Smooth muscle cell (in vitro differentiated cells): ENCODE measurements around the gene NKG7. TPM values are rescaled to one million over a fixed set of nuclear protein-coding genes. Genes with fewer than 3 reads are reported as not detected.

Experiments used
- polyA plus RNA-seq: library from polyadenylated mRNA; unstranded; fragments of >200 nt; fragmentation: Nextera tagmentation; extraction: Ambion mirVana; gene quantifications from 2 replicates; pipeline ENCODE4 v1.2.1, GENCODE V29; 2016
- total RNA-seq: library from RNA; depleted of rRNA; stranded (reverse); fragments of >200 nt; gene quantifications from 2 replicates; pipeline ENCODE4 v1.2.3, GENCODE V29; 2014

Gene NKG7
- total and polyA plus RNA-seq, 2 experiments from 2014 or later = not detected

Other genes with a start within 250 kb of the NKG7 start
- gene SIGLEC9, start 247.7 kb downstream of the NKG7 start, total RNA-seq = not detected in 2 replicates
- not detected in 2 replicates for gene SIGLEC9, start 247.7 kb downstream of the NKG7 start, polyA plus RNA-seq
- not detected in 2 replicates for gene SIGLEC7, start 230.4 kb downstream of the NKG7 start, total RNA-seq
- gene SIGLEC7, start 230.4 kb downstream of the NKG7 start, polyA plus RNA-seq = not detected in 2 replicates
- not detected in 2 replicates for gene CD33, start 147.6 kb downstream of the NKG7 start, total RNA-seq
- gene CD33, start 147.6 kb downstream of the NKG7 start, polyA plus RNA-seq = not detected in 2 replicates
- gene SIGLECL1, start 121.6 kb downstream of the NKG7 start, total RNA-seq = not detected in 2 replicates
- gene SIGLECL1, start 121.6 kb downstream of the NKG7 start, polyA plus RNA-seq = not detected in 2 replicates
- 3.5 and 4.6 TPM in 2 replicates for gene IGLON5, start 61.0 kb downstream of the NKG7 start, total RNA-seq
- 3.4 and 3.8 TPM in 2 replicates for gene IGLON5, start 61.0 kb downstream of the NKG7 start, polyA plus RNA-seq
- 0.63 and 2.2 TPM in 2 replicates for gene VSIG10L, start 30.5 kb downstream of the NKG7 start, total RNA-seq
- gene VSIG10L, start 30.5 kb downstream of the NKG7 start, polyA plus RNA-seq = 2.5 and 4.2 TPM in 2 replicates
- 38.0 and 51.1 TPM in 2 replicates for gene ETFB, start 6.3 kb downstream of the NKG7 start, total RNA-seq
- 94.5 and 108 TPM in 2 replicates for gene ETFB, start 6.3 kb downstream of the NKG7 start, polyA plus RNA-seq
- not detected in 2 replicates for gene CLDND2, start 3.7 kb downstream of the NKG7 start, total RNA-seq
- gene CLDND2, start 3.7 kb downstream of the NKG7 start, polyA plus RNA-seq = 1.4 TPM in 1 of 2 replicates, not detected in the other
- gene LIM2, start 15.3 kb upstream of the NKG7 start, total RNA-seq = not detected in 2 replicates
- not detected in 2 replicates for gene LIM2, start 15.3 kb upstream of the NKG7 start, polyA plus RNA-seq
- not detected in 2 replicates for gene C19orf84, start 17.9 kb upstream of the NKG7 start, total RNA-seq
- gene C19orf84, start 17.9 kb upstream of the NKG7 start, polyA plus RNA-seq = 0.71 TPM in 1 of 2 replicates, not detected in the other
- not detected in 2 replicates for gene SIGLEC10, start 45.0 kb upstream of the NKG7 start, total RNA-seq
- gene SIGLEC10, start 45.0 kb upstream of the NKG7 start, polyA plus RNA-seq = 0.40 TPM in 1 of 2 replicates, not detected in the other
- not detected in 2 replicates for gene SIGLEC8, start 85.8 kb upstream of the NKG7 start, total RNA-seq
- not detected in 2 replicates for gene SIGLEC8, start 85.8 kb upstream of the NKG7 start, polyA plus RNA-seq
- gene CEACAM18, start 105.9 kb upstream of the NKG7 start, total RNA-seq = not detected in 2 replicates
- gene CEACAM18, start 105.9 kb upstream of the NKG7 start, polyA plus RNA-seq = not detected in 2 replicates
- not detected in 2 replicates for gene SIGLEC12, start 129.1 kb upstream of the NKG7 start, total RNA-seq
- gene SIGLEC12, start 129.1 kb upstream of the NKG7 start, polyA plus RNA-seq = not detected in 2 replicates
- gene SIGLEC6, start 159.0 kb upstream of the NKG7 start, total RNA-seq = 2.0 and 3.6 TPM in 2 replicates
- not detected in 2 replicates for gene SIGLEC6, start 159.0 kb upstream of the NKG7 start, polyA plus RNA-seq
- gene ZNF175, start 198.6 kb upstream of the NKG7 start, total RNA-seq = 3.6 and 6.9 TPM in 2 replicates
- 1.1 TPM in 2 replicates for gene ZNF175, start 198.6 kb upstream of the NKG7 start, polyA plus RNA-seq